Body of pancreas (tissue), 4 donors: Measurements from ENCODE around the gene NDC1.

ENCODE experiments used
- POLR2A ChIP-seq, 3 donors: fragments of 450-650 bp; IDR thresholded peaks; one replicate each; pipeline ENCODE4 v1.6.1; 2016; ENCODE audit warnings: antibody characterized with exemption in 3 of 3, mild to moderate bottlenecking in 2 of 3
- TF ChIP-seq, protein P1 (sequence below), 7 experiments: fragments of 450-650 bp in 4 of 7; fragments of 200-600 bp in 3 of 7; sonication (generic) in 3 of 7; IDR thresholded peaks; one replicate each; pipeline ENCODE4 v1.5.1; 2016 to 2019; ENCODE audit warnings: antibody characterized with exemption in 7 of 7

- TF ChIP-seq, protein P1, sequence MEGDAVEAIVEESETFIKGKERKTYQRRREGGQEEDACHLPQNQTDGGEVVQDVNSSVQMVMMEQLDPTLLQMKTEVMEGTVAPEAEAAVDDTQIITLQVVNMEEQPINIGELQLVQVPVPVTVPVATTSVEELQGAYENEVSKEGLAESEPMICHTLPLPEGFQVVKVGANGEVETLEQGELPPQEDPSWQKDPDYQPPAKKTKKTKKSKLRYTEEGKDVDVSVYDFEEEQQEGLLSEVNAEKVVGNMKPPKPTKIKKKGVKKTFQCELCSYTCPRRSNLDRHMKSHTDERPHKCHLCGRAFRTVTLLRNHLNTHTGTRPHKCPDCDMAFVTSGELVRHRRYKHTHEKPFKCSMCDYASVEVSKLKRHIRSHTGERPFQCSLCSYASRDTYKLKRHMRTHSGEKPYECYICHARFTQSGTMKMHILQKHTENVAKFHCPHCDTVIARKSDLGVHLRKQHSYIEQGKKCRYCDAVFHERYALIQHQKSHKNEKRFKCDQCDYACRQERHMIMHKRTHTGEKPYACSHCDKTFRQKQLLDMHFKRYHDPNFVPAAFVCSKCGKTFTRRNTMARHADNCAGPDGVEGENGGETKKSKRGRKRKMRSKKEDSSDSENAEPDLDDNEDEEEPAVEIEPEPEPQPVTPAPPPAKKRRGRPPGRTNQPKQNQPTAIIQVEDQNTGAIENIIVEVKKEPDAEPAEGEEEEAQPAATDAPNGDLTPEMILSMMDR (IDR thresholded peaks at IDR 0.05) = no peak
- TF ChIP-seq POLR2A (IDR thresholded peaks at IDR 0.05) = no peak
These were observed 511 bp downstream of the NDC1 start for GRCh38 chr1:53837646-53837923.
